Activated CD4-positive, alpha-beta T cell treated with anti-CD3 and anti-CD28 coated beads, Interleukin-2, Interleukin-6, amounts not matched to agents 100 ng/mL and 50 ng/mL, durations not matched to agents 16 hours and 8 hours (primary cell): ENCODE measurements around the gene WDR82.

Experiments used
- DNase-seq: peaks from one replicate; pipeline ENCODE4 v3.0.0-alpha.2; 2020

Gene WDR82

GRCh38 chr3:52236424-52236886 lies 42.0 kb downstream of the WDR82 start:
- DNase-seq = no peak

GRCh38 chr3:52234516-52235447 lies 43.7 kb downstream of the WDR82 start:
- DNase-seq = no peak

GRCh38 chr3:52233968-52234367 lies 44.5 kb downstream of the WDR82 start:
- DNase-seq = no peak

GRCh38 chr3:52233108-52233591 lies 45.3 kb downstream of the WDR82 start:
- no peak for DNase-seq

- no peak for DNase-seq
These were observed 46.0 kb downstream of the WDR82 start for GRCh38 chr3:52232279-52233107.

GRCh38 chr3:52231502-52232278 lies 46.8 kb downstream of the WDR82 start:
- DNase-seq = peak; percentile 91

GRCh38 chr3:52230889-52231499 lies 47.5 kb downstream of the WDR82 start:
- no peak for DNase-seq

- no peak for DNase-seq
These were observed 48.0 kb downstream of the WDR82 start for GRCh38 chr3:52230461-52230860.

- DNase-seq = no peak
These were observed 48.8 kb downstream of the WDR82 start for GRCh38 chr3:52229656-52230055.

- DNase-seq = no peak
These were observed 49.6 kb downstream of the WDR82 start for GRCh38 chr3:52228751-52229291.

- DNase-seq = no peak
These were observed 50.2 kb downstream of the WDR82 start for GRCh38 chr3:52228266-52228665.

GRCh38 chr3:52227766-52228165 lies 50.7 kb downstream of the WDR82 start:
- no peak for DNase-seq

GRCh38 chr3:52227117-52227516 lies 51.3 kb downstream of the WDR82 start:
- no peak for DNase-seq

- no peak for DNase-seq
These were observed 52.1 kb downstream of the WDR82 start for GRCh38 chr3:52226229-52226817.

GRCh38 chr3:52225452-52226228 lies 52.8 kb downstream of the WDR82 start, which contains the start of gene TLR9:
Gene TLR9 (minus strand): TSS chr3:52225645. CDS start chr3:52225529, 116 bp downstream.
- DNase-seq = no peak

- no peak for DNase-seq
These were observed 54.7 kb downstream of the WDR82 start for GRCh38 chr3:52223449-52224408.

- DNase-seq = no peak
These were observed 55.9 kb downstream of the WDR82 start for GRCh38 chr3:52222319-52223221.
